GM21528 (cell line): ENCODE results near the gene GTF2F2.

Source experiments
- ATAC-seq: cut with Tn5 transposase; IDR thresholded peaks from one replicate; pipeline ENCODE4 v1.9.1; 2021; ENCODE audit warnings: mild to moderate bottlenecking, moderate library complexity; ENCODE audit not compliant: unreplicated experiment, low FRiP score

GTF2F2 gene

GRCh38 chr13:45120967-45121831 is 889 bp downstream of the GTF2F2 start:
- ATAC-seq = peak; percentile 2

GRCh38 chr13:45122941-45123340 is 2.6 kb downstream of the GTF2F2 start:
- no peak for ATAC-seq

DNA sequence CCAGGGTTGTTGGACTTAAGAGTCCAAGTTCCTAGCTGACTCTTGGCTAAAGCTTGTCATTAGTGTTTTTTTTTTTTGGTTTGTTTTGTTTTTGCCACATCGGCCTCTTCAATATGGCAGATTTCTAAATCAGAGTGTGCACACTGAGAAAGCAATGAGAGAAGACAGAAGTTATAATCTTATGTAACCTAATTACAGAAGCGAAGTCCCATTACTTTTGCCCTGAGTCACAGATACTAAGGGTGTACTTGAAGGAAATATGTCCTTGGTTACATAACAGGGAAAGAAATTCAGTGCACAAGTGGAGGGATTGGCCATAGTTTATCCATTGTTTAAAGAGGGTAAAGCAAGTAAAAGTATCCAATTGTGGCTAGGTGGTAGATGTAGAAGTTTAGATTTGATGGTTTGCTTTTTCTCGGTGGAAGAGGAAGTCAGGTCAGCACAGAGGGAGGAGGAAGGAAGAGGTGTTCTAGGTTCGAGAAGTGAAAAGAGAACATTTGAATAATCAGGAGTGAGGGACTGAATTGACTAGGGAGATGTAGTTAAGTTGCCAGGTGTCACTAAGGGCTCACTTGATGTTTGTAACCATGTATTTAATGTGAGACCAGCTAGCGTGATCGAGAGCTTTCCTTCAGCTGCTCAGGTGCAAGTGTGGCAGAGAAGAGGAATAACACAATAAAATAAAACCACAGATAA is 12.2 kb downstream of the GTF2F2 start:
- peak; percentile 90 for ATAC-seq

DNA sequence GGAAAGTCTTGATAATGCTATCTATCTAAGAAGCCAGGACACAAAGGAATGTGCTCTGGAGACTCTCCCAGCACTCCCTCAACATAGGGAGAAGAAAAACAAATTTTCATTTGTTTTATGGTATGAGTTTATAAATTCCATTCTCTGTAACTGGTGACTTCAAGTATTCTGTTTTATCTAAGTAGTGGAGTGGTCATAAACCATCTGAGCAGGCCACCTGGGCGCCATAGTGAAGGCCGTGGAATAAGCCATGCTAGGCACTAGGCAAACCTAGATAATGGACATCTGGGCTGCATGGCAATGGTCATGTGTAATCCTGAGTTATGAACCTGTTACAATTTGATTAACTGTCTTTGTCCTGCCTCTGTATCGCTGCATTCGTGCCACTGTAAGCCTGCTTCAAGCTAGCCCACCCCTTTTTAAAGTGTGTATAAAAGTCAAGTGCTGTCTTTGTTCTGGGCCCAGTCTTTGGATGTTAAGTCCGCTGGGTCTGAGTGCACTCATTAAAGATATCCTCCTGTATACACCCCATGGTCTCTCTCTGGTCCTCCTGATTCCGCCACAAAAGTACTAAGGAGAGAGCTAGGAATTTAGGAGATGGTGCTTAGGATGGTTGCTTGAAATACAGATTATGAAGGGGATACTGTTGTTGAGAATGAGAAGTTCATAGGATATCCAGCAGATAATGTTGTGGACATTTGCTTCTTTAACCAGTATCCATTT is 13.2 kb downstream of the GTF2F2 start:
- ATAC-seq = no peak

- no peak for ATAC-seq
Measured at GRCh38 chr13:45136741-45137504, 16.6 kb downstream of the GTF2F2 start.

DNA sequence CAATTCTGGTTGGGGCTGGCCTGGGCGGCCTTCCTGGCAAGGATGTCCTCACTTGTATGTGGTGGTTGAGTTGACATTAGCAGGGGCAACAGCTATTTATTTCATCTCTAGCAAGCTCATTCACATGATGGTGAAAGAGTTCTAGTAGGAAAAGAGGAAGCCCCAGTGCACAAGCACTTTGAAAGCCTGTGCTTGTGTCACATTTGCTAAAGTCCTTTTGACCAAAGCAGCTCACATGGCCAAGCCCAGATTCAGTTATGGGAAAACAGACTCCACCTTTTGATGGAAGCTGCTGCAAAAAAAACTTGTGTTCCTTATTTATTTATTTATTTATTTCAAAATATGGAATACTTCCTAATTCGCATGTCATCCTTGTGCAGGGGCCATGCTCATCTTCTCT is 17.2 kb downstream of the GTF2F2 start:
- ATAC-seq = no peak

- ATAC-seq = no peak
Measured at GRCh38 chr13:45138282-45138681, 18.0 kb downstream of the GTF2F2 start.

GRCh38 chr13:45141369-45141768 is 21.1 kb downstream of the GTF2F2 start:
- no peak for ATAC-seq

GRCh38 chr13:45142440-45143345 is 22.4 kb downstream of the GTF2F2 start:
- ATAC-seq = no peak

GRCh38 chr13:45143346-45143751 is 23.0 kb downstream of the GTF2F2 start:
- no peak for ATAC-seq

GRCh38 chr13:45149964-45150363 is 29.7 kb downstream of the GTF2F2 start:
- no peak for ATAC-seq

GRCh38 chr13:45156565-45157361 is 36.5 kb downstream of the GTF2F2 start:
- ATAC-seq = no peak

GRCh38 chr13:45162194-45162593 is 41.9 kb downstream of the GTF2F2 start:
- no peak for ATAC-seq

- no peak for ATAC-seq
Measured at GRCh38 chr13:45162821-45163220, 42.5 kb downstream of the GTF2F2 start.

DNA sequence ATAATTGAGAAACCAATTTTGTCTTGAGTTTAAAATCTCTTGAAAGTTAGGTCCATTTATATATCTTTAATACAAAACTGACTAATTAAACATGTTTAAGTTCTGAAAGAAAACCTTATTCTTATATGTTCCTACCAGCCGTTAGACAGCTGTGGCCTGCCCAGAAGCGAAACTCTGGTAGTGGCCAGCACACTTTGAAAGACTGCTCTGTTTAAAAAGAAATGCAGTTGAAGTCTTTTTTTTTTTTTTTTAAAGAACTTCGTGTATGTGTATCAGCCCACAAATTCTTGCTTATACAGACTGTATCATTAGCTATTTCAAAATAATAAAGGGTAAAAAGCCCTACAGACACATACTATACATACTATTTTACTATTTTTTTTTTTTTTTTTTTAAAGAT is 46.5 kb downstream of the GTF2F2 start:
- no peak for ATAC-seq

DNA sequence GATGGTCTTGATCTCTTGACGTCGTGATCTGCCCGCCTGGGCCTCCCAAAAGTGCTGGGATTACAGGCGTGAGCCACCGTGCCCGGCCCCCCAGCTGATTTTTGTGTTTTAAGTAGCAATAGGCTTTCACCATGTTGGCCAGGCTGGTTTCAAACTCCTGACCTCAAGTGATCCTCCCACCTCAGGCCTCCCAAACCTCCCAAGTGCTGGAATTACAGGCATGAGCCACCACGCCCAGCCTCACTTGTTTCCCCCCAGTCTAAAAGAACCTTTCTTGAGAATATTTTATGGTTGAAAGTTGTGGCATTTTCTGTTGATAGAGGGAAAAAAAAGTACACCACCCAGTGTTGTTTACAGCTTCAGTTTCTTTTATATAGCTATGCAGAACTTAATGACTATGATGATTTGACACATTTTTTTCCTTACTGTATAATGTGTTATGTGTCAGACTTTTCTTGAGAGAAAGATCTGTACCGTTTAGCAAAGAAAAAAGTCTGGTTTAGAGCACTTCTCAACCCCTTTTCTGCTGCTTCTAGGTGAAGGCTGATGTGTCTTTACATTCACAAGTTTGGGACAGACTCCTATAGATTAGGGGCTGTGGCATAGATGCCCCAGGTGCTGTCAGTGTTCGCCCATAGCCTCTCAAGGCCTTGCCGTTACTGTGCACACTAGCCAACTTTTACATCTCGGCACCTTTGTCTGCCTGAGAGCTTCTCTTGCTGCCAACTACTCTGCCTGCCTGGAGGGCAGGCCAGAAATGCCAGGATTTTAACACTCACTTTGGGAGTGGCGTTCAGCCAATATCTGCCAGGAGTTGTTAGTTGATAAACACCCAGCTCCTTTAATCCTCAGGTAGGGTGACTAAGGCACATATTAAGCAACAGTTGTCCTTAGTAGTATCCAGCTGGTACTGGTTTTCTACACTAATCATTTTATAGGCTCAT is 47.6 kb downstream of the GTF2F2 start:
- no peak for ATAC-seq

DNA sequence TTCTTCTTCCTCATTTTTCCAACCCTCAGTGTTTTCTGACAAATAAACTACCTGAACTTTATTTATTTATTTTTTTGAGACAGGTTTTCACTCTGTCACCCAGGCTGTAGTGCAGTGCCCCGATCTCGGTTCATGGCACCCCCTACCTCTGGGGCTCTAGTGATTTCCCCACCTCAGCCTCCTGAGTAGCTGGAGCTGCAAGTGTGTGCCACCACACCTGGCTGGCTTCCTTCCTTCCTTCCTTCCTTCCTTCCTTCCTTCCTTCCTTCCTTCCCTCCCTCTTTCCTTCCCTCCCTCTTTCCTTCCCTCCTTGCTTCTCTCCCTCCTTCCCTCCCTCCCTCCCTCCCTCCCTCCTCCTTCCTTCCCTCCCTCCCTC is 48.2 kb downstream of the GTF2F2 start:
- no peak for ATAC-seq

GRCh38 chr13:45174478-45174877 is 54.2 kb downstream of the GTF2F2 start:
- no peak for ATAC-seq
